ENCODE data around the gene NFYA. TPM values are rescaled to one million over a fixed set of nuclear protein-coding genes. Genes with fewer than 3 reads are reported as not detected.

Gene NFYA
- total RNA-seq, 2 donors from 2014 or later: 8.6 to 10.4 TPM

- whole genome bisulfite sequencing, 2 donors: 93 to 94% methylated on average over 3 of the region's 3 CpGs
- no peak for ATAC-seq
Measured at GRCh38 chr6:41043151-41043550, 29.6 kb upstream of the NFYA start.

DNA sequence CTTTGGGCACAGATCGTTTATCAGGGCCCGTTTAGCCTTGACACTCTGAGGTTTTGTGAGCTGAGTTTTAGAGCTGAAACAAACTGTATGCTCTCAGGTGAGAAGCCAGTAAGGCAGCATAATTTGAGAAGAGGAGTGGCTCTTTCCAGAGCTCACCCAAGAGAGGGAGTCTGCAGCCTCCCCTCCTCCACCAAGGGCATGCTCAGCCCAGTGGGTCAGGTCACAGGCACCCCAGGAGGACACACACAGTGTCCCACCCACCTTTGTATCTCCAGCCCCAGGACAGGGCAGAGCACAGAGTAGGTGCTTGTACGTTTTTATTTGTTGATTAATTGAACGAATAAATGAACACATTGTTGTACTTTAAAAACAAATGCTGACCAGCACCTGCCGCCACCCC lies 27.1 kb upstream of the NFYA start:
- H3K9me3 ChIP-seq: no peaks in the 10 kb centered on the region
- TF ChIP-seq, protein P1, sequence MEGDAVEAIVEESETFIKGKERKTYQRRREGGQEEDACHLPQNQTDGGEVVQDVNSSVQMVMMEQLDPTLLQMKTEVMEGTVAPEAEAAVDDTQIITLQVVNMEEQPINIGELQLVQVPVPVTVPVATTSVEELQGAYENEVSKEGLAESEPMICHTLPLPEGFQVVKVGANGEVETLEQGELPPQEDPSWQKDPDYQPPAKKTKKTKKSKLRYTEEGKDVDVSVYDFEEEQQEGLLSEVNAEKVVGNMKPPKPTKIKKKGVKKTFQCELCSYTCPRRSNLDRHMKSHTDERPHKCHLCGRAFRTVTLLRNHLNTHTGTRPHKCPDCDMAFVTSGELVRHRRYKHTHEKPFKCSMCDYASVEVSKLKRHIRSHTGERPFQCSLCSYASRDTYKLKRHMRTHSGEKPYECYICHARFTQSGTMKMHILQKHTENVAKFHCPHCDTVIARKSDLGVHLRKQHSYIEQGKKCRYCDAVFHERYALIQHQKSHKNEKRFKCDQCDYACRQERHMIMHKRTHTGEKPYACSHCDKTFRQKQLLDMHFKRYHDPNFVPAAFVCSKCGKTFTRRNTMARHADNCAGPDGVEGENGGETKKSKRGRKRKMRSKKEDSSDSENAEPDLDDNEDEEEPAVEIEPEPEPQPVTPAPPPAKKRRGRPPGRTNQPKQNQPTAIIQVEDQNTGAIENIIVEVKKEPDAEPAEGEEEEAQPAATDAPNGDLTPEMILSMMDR (IDR thresholded peaks at IDR 0.05): no peak
- TF ChIP-seq POLR2A (IDR thresholded peaks at IDR 0.05): no peak
- no peaks in the 10 kb centered on the region for H3K27me3 ChIP-seq
- no peak for DNase-seq
- no peak overlapping the region for H3K4me3 ChIP-seq
- intact Hi-C loops (cut with DNase I): no loop called here
- peak; percentile 17 for ATAC-seq
- peak overlapping the region; percentile 32 to 68 (median 54) for H3K27ac ChIP-seq
- H3K4me1 ChIP-seq: peaks cover 60% of the 10 kb centered on the region
- 28 to 35% methylated on average over 5 of the region's 5 CpGs for WGBS, 2 donors
- no peaks in the 10 kb centered on the region for H3K36me3 ChIP-seq (replicated peaks in 1 of 2; ENCODE audit: insufficient read depth in 1 of 2, low read depth in 2 of 2)

More at GRCh38 chr6:41043151-41043550, 29.6 kb upstream of the NFYA start:
- Histone ChIP-seq H3K27ac (no peak overlapping the region), H3K36me3 (replicated peaks in 1 of 2; ENCODE audit: insufficient read depth in 1 of 2, low read depth in 2 of 2) (no peaks in the 10 kb centered on the region), H3K4me3 (no peak overlapping the region), H3K27me3 (no peaks in the 10 kb centered on the region), H3K9me3 (no peaks in the 10 kb centered on the region), H3K4me1 (peaks cover 70% of the 10 kb centered on the region)
- no peak for DNase-seq
- TF ChIP-seq, protein P1 (IDR thresholded peaks at IDR 0.05): no peak
- TF ChIP-seq POLR2A (IDR thresholded peaks at IDR 0.05): no peak
- intact Hi-C loops (cut with DNase I): no loop called here

- intact Hi-C loops (cut with DNase I): no loop called here
- DNase-seq (no peak), ATAC-seq (peak; percentile 16)
- no peak for TF ChIP-seq POLR2A (IDR thresholded peaks at IDR 0.05)
- TF ChIP-seq, protein P1 (IDR thresholded peaks at IDR 0.05): no peak
- Histone ChIP-seq H3K9me3 (no peaks in the 10 kb centered on the region), H3K4me1 (peaks cover 58% of the 10 kb centered on the region), H3K36me3 (replicated peaks in 1 of 2; ENCODE audit: insufficient read depth in 1 of 2, low read depth in 2 of 2) (no peaks in the 10 kb centered on the region), H3K4me3 (no peak overlapping the region), H3K27ac (peak overlapping the region in 3 of 4 donors; percentile 51 to 68 (median 58)), H3K27me3 (no peaks in the 10 kb centered on the region)
- WGBS, 2 donors: 31 to 33% methylated on average over 1 of the region's 1 CpG
Measured at GRCh38 chr6:41046084-41046483, 26.7 kb upstream of the NFYA start.

DNA sequence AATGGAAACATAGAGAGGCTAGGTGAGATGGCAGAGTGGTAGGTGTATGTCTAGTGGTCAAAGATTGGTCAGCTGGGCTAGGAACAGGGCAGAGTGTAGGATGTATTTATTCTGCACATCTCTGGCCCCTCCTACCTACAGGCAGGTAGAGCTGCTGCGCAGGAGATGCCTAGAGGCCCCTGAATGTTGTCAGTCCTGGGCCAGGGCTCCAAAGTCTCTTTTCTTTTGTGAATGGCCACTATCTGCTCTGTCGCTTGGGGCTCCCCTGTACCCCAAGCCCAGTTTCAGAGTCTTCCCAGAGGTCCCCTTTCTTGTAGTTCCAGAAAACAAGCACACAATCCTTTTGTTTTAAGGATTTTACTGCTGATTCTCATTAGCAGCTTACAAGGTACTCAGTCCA lies 25.5 kb upstream of the NFYA start:
- no peak for ATAC-seq
- WGBS, 2 donors: 94 to 100% methylated on average over 2 of the region's 2 CpGs
- H3K4me1 ChIP-seq: peaks cover 50% of the 10 kb centered on the region

More for the DNA sequence above, 25.5 kb upstream of the NFYA start:
- intact Hi-C loops (cut with DNase I): no loop called here
- no peak overlapping the region for H3K4me3 ChIP-seq
- H3K9me3 ChIP-seq: no peaks in the 10 kb centered on the region
- no peak for DNase-seq
- no peaks in the 10 kb centered on the region for H3K27me3 ChIP-seq
- H3K36me3 ChIP-seq (replicated peaks in 1 of 2; ENCODE audit: insufficient read depth in 1 of 2, low read depth in 2 of 2): no peaks in the 10 kb centered on the region
- TF ChIP-seq, protein P1 (IDR thresholded peaks at IDR 0.05): no peak
- TF ChIP-seq POLR2A (IDR thresholded peaks at IDR 0.05): no peak
- peak overlapping the region in 1 of 4 donors; percentile 43 for H3K27ac ChIP-seq
